PC-3 (cell line): ENCODE measurements around the gene ADAMTS17. TPM values are rescaled to one million over a fixed set of nuclear protein-coding genes. Genes with fewer than 3 reads are reported as not detected.

ENCODE experiments used
- ATAC-seq: fragments of 200-7000 bp; cut with Tn5 transposase; 2 replicates; pipeline ENCODE4 v1.9.1; 2020; ENCODE audit warnings: mild to moderate bottlenecking, moderate library complexity
- BruUV-seq: library from RNA; stranded (reverse); fragments of 400-500 nt; replicated peaks from 2 replicates; lab custom pipeline; 2021; lab: Mats Ljungman, UMichigan
- CTCF ChIA-PET: fragments of 300-600 bp; sonication (Branson Sonifier 250); formaldehyde crosslinking; loops from one replicate; lab custom pipeline; 2022; ENCODE audit warnings: antibody characterized with exemption; lab: Charles Lee
- POLR2A ChIA-PET: fragments of 300-600 bp; sonication (Branson Sonifier 250); formaldehyde crosslinking; loops from one replicate; lab custom pipeline; 2022; ENCODE audit warnings: antibody characterized with exemption; ENCODE audit not compliant: unreplicated experiment; lab: Charles Lee
- DNase-seq: peaks from one replicate; pipeline ENCODE4 v3.0.0-alpha.2; 2015
- H2AFZ ChIP-seq: fragments of 300-600 bp; sonication (generic); 2 replicates; pipeline ENCODE4 v1.6.0; 2016; ENCODE audit warnings: antibody characterized with exemption, low read length
- H3F3A ChIP-seq: fragments of 300-600 bp; sonication (generic); one replicate; pipeline ENCODE4 v1.6.0; 2017; ENCODE audit warnings: antibody characterized with exemption, low read length, control low read depth, mild to moderate bottlenecking; ENCODE audit not compliant: unreplicated experiment
- H3K27ac ChIP-seq: fragments of 300-600 bp; sonication (generic); 2 replicates; pipeline ENCODE4 v1.5.1; 2016; ENCODE audit warnings: mild to moderate bottlenecking, low read length
- H3K27me3 ChIP-seq: fragments of 300-600 bp; sonication (generic); 2 replicates; pipeline ENCODE4 v1.6.1; 2016; ENCODE audit warnings: low read length, mixed read lengths
- H3K36me3 ChIP-seq: fragments of 300-600 bp; sonication (generic); 2 replicates; pipeline ENCODE4 v1.6.1; 2016; ENCODE audit warnings: low read depth, mixed run types, low read length, mixed read lengths
- H3K4me1 ChIP-seq: fragments of 300-600 bp; sonication (generic); 2 replicates; pipeline ENCODE4 v1.5.1; 2016; ENCODE audit warnings: low read length; ENCODE audit not compliant: insufficient read depth
- H3K4me2 ChIP-seq: fragments of 300-600 bp; sonication (generic); 2 replicates; pipeline ENCODE4 v1.6.0; 2016; ENCODE audit warnings: low read length
- H3K4me3 ChIP-seq: fragments of 300-600 bp; sonication (generic); 2 replicates; pipeline ENCODE4 v1.5.1; 2016; ENCODE audit warnings: mild to moderate bottlenecking, low read length, mixed read lengths
- H3K79me2 ChIP-seq: fragments of 300-600 bp; sonication (generic); 2 replicates; pipeline ENCODE4 v1.6.1; 2017; ENCODE audit warnings: low read length, mixed read lengths
- H3K9ac ChIP-seq: fragments of 300-600 bp; sonication (generic); 2 replicates; pipeline ENCODE4 v1.6.0; 2016; ENCODE audit warnings: mild to moderate bottlenecking, low read length
- H3K9me2 ChIP-seq: fragments of 300-600 bp; sonication (generic); replicated peaks from 2 replicates; pipeline ENCODE4 v1.6.1; 2016; ENCODE audit warnings: mixed run types, low read length, mixed read lengths
- H3K9me3 ChIP-seq: fragments of 300-600 bp; sonication (generic); 2 replicates; pipeline ENCODE4 v1.6.1; 2016; ENCODE audit warnings: low read length, mixed read lengths
- H4K20me1 ChIP-seq: fragments of 300-600 bp; sonication (generic); 2 replicates; pipeline ENCODE4 v1.6.1; 2016; ENCODE audit warnings: low read length, mixed read lengths
- EZH2 ChIP-seq: fragments of 300-600 bp; sonication (generic); IDR thresholded peaks from one replicate; pipeline ENCODE4 v1.6.1; 2017; ENCODE audit warnings: antibody characterized with exemption, mild to moderate bottlenecking, low read length; ENCODE audit not compliant: unreplicated experiment
- EZH2phosphoT487 ChIP-seq: fragments of 300-600 bp; sonication (generic); IDR thresholded peaks from 2 replicates; pipeline ENCODE4 v1.6.1; 2018; ENCODE audit warnings: mild to moderate bottlenecking, antibody characterized with exemption, low read length, borderline replicate concordance
- intact Hi-C: fragments of 100-400 bp; cut with micrococcal nuclease; formaldehyde crosslinking; loops from 2 replicates; pipeline ENCODE4 v1.9.0; 2023
- total RNA-seq: library from RNA; depleted of rRNA; stranded (reverse); fragments of >200 nt; gene quantifications from 2 replicates; pipeline ENCODE4 v1.2.3, GENCODE V29; 2014
- TF ChIP-seq, protein P1 (sequence below): fragments of 300-600 bp; sonication (generic); conservative IDR thresholded peaks from 2 replicates; pipeline ENCODE4 v1.5.1; 2017; ENCODE audit warnings: antibody characterized with exemption, low read depth, mild to moderate bottlenecking, low read length

Gene ADAMTS17
- total RNA-seq, 1 experiment from 2014 or later = 6.9 TPM

DNA sequence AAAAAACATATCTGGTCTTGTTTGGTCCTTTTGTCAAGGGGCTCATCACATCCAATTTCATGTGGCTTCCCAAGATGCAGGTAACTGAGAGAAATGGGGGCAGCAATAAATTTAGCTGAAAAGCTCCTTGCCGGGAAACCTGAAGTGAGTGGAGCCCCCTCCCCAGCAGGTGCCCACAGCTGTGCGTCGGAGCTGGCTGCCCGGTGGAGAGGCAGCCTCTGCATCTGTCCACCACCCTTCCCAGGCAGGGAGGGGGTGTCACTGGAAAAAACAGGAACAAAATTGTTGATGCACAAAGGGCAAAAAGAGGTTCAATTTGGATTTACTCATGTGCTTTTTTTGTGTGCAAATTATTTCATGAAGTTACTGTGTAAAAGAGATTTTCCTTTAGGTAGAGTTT, 359.1 kb downstream of the ADAMTS17 start:
- Histone ChIP-seq H3K9me2 (no peaks in the 10 kb centered on the region), H3K4me2 (no peak overlapping the region), H3F3A (no peaks in the 10 kb centered on the region), H4K20me1 (no peaks in the 10 kb centered on the region), H3K27ac (no peak overlapping the region), H3K9ac (no peak overlapping the region), H3K4me3 (no peak overlapping the region), H3K9me3 (no peaks in the 10 kb centered on the region), H2AFZ (no peak overlapping the region), H3K36me3 (no peaks in the 10 kb centered on the region), H3K27me3 (no peaks in the 10 kb centered on the region), H3K79me2 (no peaks in the 10 kb centered on the region), H3K4me1 (peaks cover 7% of the 10 kb centered on the region; the same call in 1 of the 2 replicates)
- ATAC-seq (no peak), DNase-seq (no peak)
- intact Hi-C loops = no loop called here
- ChIA-PET POLR2A (no interaction called here), CTCF (interaction anchor here (0.8 kb wide), 1 partner anchor 61 kb away, joined by 3 read pairs; no protein-coding TSS in a partner anchor)
- TF ChIP-seq EZH2 (no peak), EZH2phosphoT487 (no peak)
- TF ChIP-seq, protein P1, sequence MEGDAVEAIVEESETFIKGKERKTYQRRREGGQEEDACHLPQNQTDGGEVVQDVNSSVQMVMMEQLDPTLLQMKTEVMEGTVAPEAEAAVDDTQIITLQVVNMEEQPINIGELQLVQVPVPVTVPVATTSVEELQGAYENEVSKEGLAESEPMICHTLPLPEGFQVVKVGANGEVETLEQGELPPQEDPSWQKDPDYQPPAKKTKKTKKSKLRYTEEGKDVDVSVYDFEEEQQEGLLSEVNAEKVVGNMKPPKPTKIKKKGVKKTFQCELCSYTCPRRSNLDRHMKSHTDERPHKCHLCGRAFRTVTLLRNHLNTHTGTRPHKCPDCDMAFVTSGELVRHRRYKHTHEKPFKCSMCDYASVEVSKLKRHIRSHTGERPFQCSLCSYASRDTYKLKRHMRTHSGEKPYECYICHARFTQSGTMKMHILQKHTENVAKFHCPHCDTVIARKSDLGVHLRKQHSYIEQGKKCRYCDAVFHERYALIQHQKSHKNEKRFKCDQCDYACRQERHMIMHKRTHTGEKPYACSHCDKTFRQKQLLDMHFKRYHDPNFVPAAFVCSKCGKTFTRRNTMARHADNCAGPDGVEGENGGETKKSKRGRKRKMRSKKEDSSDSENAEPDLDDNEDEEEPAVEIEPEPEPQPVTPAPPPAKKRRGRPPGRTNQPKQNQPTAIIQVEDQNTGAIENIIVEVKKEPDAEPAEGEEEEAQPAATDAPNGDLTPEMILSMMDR = no peak
- no TSS peak for BruUV-seq

DNA sequence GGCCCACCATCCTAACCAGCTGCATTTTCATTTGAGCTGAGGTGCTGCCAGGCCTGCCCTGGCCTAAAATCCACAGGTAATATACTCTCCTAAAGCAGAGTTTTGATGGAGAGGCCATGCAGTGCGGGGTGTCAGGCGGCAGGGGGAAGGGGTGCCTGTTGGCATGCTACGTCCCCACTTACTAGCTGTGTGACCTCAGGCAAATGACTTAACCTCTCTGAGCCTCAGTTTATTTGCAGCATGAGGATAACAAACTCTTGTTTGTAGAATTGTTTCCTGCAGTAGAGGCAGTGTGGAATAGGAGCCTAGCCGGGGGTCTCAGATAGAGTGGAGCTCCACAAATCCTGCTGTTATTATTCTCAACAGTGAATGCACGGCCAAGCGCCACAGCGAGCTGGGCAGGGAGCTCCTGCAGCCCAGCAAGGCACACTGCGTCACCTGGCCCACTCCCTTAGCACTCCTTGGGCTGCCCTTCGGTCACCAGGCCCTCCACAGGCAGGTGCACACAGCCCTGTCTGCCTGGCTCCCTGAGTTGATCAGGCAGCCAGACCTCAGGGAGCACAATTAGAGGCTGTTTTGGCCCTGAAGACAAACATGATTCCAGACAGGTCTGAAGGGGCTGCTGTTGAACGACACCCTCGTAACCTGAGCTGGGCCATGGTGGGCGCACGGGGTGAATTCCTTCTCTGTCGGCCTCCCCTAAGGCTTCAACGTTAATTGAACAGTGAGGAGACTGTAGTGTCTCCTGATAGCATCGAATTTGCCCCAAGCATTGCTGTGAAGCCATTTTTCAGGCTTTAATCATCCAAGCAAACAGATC, 359.7 kb downstream of the ADAMTS17 start:
- H3K4me3 ChIP-seq = no peak overlapping the region
- no peaks in the 10 kb centered on the region for H3K36me3 ChIP-seq
- TF ChIP-seq EZH2 (no peak), EZH2phosphoT487 (no peak)
- TF ChIP-seq, protein P1 = no peak
- no peaks in the 10 kb centered on the region for H3K9me3 ChIP-seq
- H3K4me1 ChIP-seq = peaks cover 7% of the 10 kb centered on the region; the same call in 1 of the 2 replicates
- no peak for ATAC-seq
- intact Hi-C loops = no loop called here
- ChIA-PET POLR2A (no interaction called here), CTCF (interaction anchor here (0.6 kb wide), 1 partner anchor 23 kb away, joined by 3 read pairs; no protein-coding TSS in a partner anchor)
- no peaks in the 10 kb centered on the region for H3K27me3 ChIP-seq
- H2AFZ ChIP-seq = no peak overlapping the region
- H3K79me2 ChIP-seq = no peaks in the 10 kb centered on the region
- H3K9me2 ChIP-seq = no peaks in the 10 kb centered on the region
- no peak overlapping the region for H3K9ac ChIP-seq
- H4K20me1 ChIP-seq = no peaks in the 10 kb centered on the region
- no peaks in the 10 kb centered on the region for H3F3A ChIP-seq
- BruUV-seq = no TSS peak
- DNase-seq = no peak
- H3K4me2 ChIP-seq = no peak overlapping the region
- H3K27ac ChIP-seq = no peak overlapping the region

DNA sequence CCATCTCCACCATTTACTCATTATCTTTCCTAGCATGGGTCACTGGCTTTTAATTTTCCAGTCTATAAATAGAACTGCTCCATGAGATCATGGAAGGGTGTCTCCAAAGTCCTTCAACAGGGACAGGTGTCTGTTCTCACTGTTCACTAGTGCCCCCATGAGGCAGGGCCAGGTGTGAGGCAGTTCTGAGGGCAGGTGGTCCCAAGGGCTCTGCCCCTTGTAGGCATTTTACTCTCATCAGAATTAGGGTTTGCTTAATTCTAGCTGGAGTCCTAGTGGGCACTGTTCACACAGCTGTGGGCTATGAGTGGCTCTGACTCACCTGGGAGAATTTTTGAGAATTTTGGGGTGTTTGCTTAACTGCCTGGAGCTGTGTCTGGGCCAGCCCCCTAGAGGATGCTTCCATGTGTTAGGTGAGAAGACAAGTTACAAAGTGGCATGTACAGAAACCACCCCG, 360.6 kb downstream of the ADAMTS17 start:
- Histone ChIP-seq H3K4me2 (no peak overlapping the region), H3K9ac (no peak overlapping the region), H3K27ac (no peak overlapping the region), H4K20me1 (no peaks in the 10 kb centered on the region), H3F3A (no peaks in the 10 kb centered on the region), H3K79me2 (no peaks in the 10 kb centered on the region), H3K9me3 (no peaks in the 10 kb centered on the region), H2AFZ (no peak overlapping the region), H3K27me3 (no peaks in the 10 kb centered on the region), H3K9me2 (no peaks in the 10 kb centered on the region), H3K4me1 (peaks cover 7% of the 10 kb centered on the region; the same call in 1 of the 2 replicates), H3K36me3 (no peaks in the 10 kb centered on the region), H3K4me3 (no peak overlapping the region)
- intact Hi-C loops = no loop called here
- ChIA-PET POLR2A (interaction anchor here (0.5 kb wide), 1 partner anchor 97 kb away, joined by 12 read pairs; no protein-coding TSS in a partner anchor), CTCF (interaction anchor here (0.6 kb wide), 1 partner anchor 24 kb away, joined by 3 read pairs; no protein-coding TSS in a partner anchor)
- DNase-seq (peak; percentile 56), ATAC-seq (peak; percentile 45)
- no TSS peak for BruUV-seq
- TF ChIP-seq EZH2phosphoT487 = no peak
- TF ChIP-seq, protein P1 = peak; percentile 60
